Endothelial cell of umbilical vein (primary cell): Measurements from ENCODE around the gene SCN7A. TPM values are rescaled to one million over a fixed set of nuclear protein-coding genes. Genes with fewer than 3 reads are reported as not detected.

Experiments
- BruUV-seq: library from RNA; stranded (reverse); fragments of 400-500 nt; replicated peaks from 2 replicates; lab custom pipeline; 2021; lab: Mats Ljungman, UMichigan
- CTCF ChIA-PET: fragments of 300-600, 350-600 bp; sonication (Branson Sonifier 250); formaldehyde crosslinking; loops from one replicate; lab custom pipeline; 2021; ENCODE audit warnings: antibody characterized with exemption, inconsistent platforms; lab: Charles Lee
- POLR2A ChIA-PET: fragments of 300-600, 350-600 bp; sonication (Branson Sonifier 250); formaldehyde crosslinking; loops from one replicate; lab custom pipeline; 2021; ENCODE audit warnings: antibody characterized with exemption, inconsistent platforms; lab: Charles Lee
- DNase-seq: peaks from one replicate; pipeline ENCODE4 v3.0.0-alpha.2; 2011; ENCODE audit warnings: low read depth, low spot score
- FAIRE-seq: peaks from 2 replicates; lab custom pipeline; 2011; peaks lifted over from hg19 to GRCh38; lab: Jason Lieb, UNC
- H2AFZ ChIP-seq: 2 replicates; pipeline ENCODE4 v1.6.0; 2012; ENCODE audit warnings: low read depth, low read length, control low read depth, inconsistent platforms
- H3K27ac ChIP-seq: 2 replicates; pipeline ENCODE4 v1.5.1; 2011; ENCODE audit warnings: low read depth, mild to moderate bottlenecking, control low read depth, low read length, moderate library complexity; ENCODE audit not compliant: insufficient read depth
- H3K27me3 ChIP-seq, 2 experiments: 2 replicates each; pipeline versions ENCODE4 v1.6.0 to v1.6.1; 2011; ENCODE audit warnings: low read length in 2 of 2, mixed read lengths in 1 of 2; ENCODE audit not compliant: control insufficient read depth in 2 of 2, insufficient read depth in 2 of 2
- H3K36me3 ChIP-seq, 2 experiments: 2 replicates in 1 of 2; 3 replicates in 1 of 2; pipeline ENCODE4 v1.5.1; 2011; ENCODE audit warnings: low read length in 2 of 2, mild to moderate bottlenecking in 1 of 2, moderate library complexity in 1 of 2; ENCODE audit not compliant: control insufficient read depth in 2 of 2, insufficient read depth in 2 of 2; ENCODE audit errors: extremely low read depth in 1 of 2
- H3K4me1 ChIP-seq: 3 replicates; pipeline ENCODE4 v1.5.1; 2011; ENCODE audit warnings: mild to moderate bottlenecking, low read length; ENCODE audit not compliant: control insufficient read depth, insufficient read depth; ENCODE audit errors: extremely low read depth
- H3K4me2 ChIP-seq: 2 replicates; pipeline ENCODE4 v1.6.1; 2011; ENCODE audit warnings: low read length, control low read depth, mixed read lengths; ENCODE audit not compliant: insufficient read depth
- H3K4me3 ChIP-seq, 3 experiments: fragments of 200-600 bp in 1 of 3; sonication (generic), shearing (Covaris generic) in 1 of 3; replicated peaks in 1 of 3; 2 replicates each; pipeline ENCODE4 v1.5.1; 2011 to 2016; ENCODE audit warnings: control low read depth in 3 of 3, low read length in 3 of 3, mild to moderate bottlenecking in 2 of 3, inconsistent platforms in 1 of 3, low read depth in 1 of 3, moderate library complexity in 1 of 3; ENCODE audit not compliant: insufficient read depth in 1 of 3
- H3K79me2 ChIP-seq: 2 replicates; pipeline ENCODE4 v1.6.0; 2012; ENCODE audit warnings: low read length, inconsistent platforms; ENCODE audit not compliant: control insufficient read depth, insufficient read depth
- H3K9ac ChIP-seq: replicated peaks from 2 replicates; pipeline ENCODE3; 2011; ENCODE audit warnings: low read length, control low read depth; ENCODE audit not compliant: insufficient read depth; ENCODE audit errors: extremely low read depth
- H3K9me1 ChIP-seq: replicated peaks from 3 replicates; pipeline ENCODE4 v1.6.0; 2011; ENCODE audit warnings: mild to moderate bottlenecking, low read length; ENCODE audit not compliant: control insufficient read depth, insufficient read depth; ENCODE audit errors: extremely low read depth
- H3K9me3 ChIP-seq: replicated peaks from 2 replicates; pipeline ENCODE4 v1.5.1; 2012; ENCODE audit warnings: low read length, inconsistent platforms; ENCODE audit not compliant: control insufficient read depth, insufficient read depth
- H4K20me1 ChIP-seq: replicated peaks from 2 replicates; pipeline ENCODE3; 2011; ENCODE audit warnings: mild to moderate bottlenecking, low read length; ENCODE audit not compliant: control insufficient read depth, insufficient read depth; ENCODE audit errors: extremely low read depth
- EZH2 ChIP-seq: IDR thresholded peaks from 2 replicates; pipeline ENCODE4 v1.6.1; 2012; ENCODE audit warnings: borderline replicate concordance, low read depth, mild to moderate bottlenecking, moderate library complexity, low read length, inconsistent platforms; ENCODE audit not compliant: severe bottlenecking
- FOS ChIP-seq: IDR thresholded peaks from 2 replicates; pipeline ENCODE4 v1.6.1; 2011; ENCODE audit warnings: mild to moderate bottlenecking, low read length, moderate library complexity, borderline replicate concordance; ENCODE audit not compliant: insufficient read depth
- GATA2 ChIP-seq: IDR thresholded peaks from 2 replicates; pipeline ENCODE4 v1.7.0; 2011; ENCODE audit warnings: low read depth, mild to moderate bottlenecking, moderate library complexity, mixed read lengths, low read length; ENCODE audit not compliant: insufficient read length, insufficient read depth
- POLR2AphosphoS5 ChIP-seq: IDR thresholded peaks from 2 replicates; pipeline ENCODE4 v1.6.1; 2012; ENCODE audit warnings: low read depth, mild to moderate bottlenecking, control low read depth, low read length, moderate library complexity; ENCODE audit not compliant: insufficient read depth
- dilution Hi-C: fragments of 300-500 bp; cut with MboI; formaldehyde crosslinking; loops from one replicate; pipeline ENCODE4 v1.15.0; 2019; ENCODE audit warnings: low sequenced_read_pairs; ENCODE audit not compliant: extremely low pct_ligation_motif_present
- intact Hi-C: fragments of 100-400 bp; cut with micrococcal nuclease; formaldehyde crosslinking; loops from one replicate; pipeline ENCODE4 v1.10.0; 2022
- polyA plus RNA-seq, 4 experiments: library from polyadenylated mRNA; depleted of rRNA in 3 of 4; stranded (reverse) in 3 of 4; unstranded in 1 of 4; fragments of >200 nt; gene quantifications; 2 replicates each; pipeline versions ENCODE4 v1.2.1 to v1.2.3, GENCODE V29; 2011 to 2012; ENCODE audit warnings: missing spikeins in 1 of 4
- total RNA-seq: library from RNA; stranded (reverse); gene quantifications from 2 replicates; pipeline ENCODE4 v1.2.3, GENCODE V29; 2021
- TF ChIP-seq, protein P1 (sequence below), 2 donors: IDR thresholded peaks; 1 replicate in 1 of 2; 2 replicates in 1 of 2; pipeline ENCODE4 v1.5.1; 2011; ENCODE audit warnings: low read length in 2 of 2, mild to moderate bottlenecking in 2 of 2, moderate library complexity in 2 of 2, control low read depth in 1 of 2, inconsistent platforms in 1 of 2, low read depth in 1 of 2; ENCODE audit not compliant: insufficient read depth in 1 of 2; ENCODE audit errors: extremely low read depth in 1 of 2
- TF ChIP-seq, protein P2 (sequence below): IDR thresholded peaks from 2 replicates; pipeline ENCODE4 v1.6.1; 2011; ENCODE audit not compliant: insufficient read depth, insufficient read length

SCN7A gene
- total and polyA plus RNA-seq, 2 donors (not counting 3 experiments of a cell fraction or from before 2014, with no cell fraction given): not detected

DNA sequence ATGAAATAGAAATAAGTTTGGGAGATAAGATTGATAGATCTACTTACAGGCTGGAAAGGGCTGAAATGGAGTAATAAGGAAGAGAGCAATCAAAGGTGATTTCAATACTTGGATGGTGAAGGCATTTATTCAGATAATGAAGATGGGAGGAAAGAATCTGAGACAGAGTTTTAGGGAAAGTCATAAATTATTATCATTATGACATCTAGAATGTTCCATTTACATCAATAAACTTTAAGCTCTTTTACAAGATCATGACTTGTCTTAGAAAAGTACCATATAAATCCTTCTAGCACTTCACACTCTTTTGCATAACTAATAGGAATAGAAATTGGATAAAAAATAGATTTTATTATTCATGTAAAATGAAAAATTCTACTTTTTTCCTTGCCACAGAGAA lies 120.5 kb downstream of the SCN7A start:
- H3K27me3 ChIP-seq: peaks cover 2 to 3% of the 10 kb centered on the region in 2 experiments
- no peak overlapping the region for H2AFZ ChIP-seq
- FAIRE-seq (no peak), DNase-seq (no peak)
- TF ChIP-seq EZH2 (no peak), POLR2AphosphoS5 (no peak)
- TF ChIP-seq, protein P1, sequence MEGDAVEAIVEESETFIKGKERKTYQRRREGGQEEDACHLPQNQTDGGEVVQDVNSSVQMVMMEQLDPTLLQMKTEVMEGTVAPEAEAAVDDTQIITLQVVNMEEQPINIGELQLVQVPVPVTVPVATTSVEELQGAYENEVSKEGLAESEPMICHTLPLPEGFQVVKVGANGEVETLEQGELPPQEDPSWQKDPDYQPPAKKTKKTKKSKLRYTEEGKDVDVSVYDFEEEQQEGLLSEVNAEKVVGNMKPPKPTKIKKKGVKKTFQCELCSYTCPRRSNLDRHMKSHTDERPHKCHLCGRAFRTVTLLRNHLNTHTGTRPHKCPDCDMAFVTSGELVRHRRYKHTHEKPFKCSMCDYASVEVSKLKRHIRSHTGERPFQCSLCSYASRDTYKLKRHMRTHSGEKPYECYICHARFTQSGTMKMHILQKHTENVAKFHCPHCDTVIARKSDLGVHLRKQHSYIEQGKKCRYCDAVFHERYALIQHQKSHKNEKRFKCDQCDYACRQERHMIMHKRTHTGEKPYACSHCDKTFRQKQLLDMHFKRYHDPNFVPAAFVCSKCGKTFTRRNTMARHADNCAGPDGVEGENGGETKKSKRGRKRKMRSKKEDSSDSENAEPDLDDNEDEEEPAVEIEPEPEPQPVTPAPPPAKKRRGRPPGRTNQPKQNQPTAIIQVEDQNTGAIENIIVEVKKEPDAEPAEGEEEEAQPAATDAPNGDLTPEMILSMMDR (IDR thresholded peaks at IDR 0.05; ENCODE audit: extremely low read depth in 1 of 2, insufficient read depth in 1 of 2, low read depth in 1 of 2, low read length in 2 of 2): no peak
- H3K9ac ChIP-seq: no peak overlapping the region
- ChIA-PET CTCF (interaction anchor here (4.4 kb wide), 1 partner anchor 13 kb away, joined by 28 read pairs; no protein-coding TSS in a partner anchor), POLR2A (no interaction called here)
- H3K79me2 ChIP-seq: no peaks in the 10 kb centered on the region
- H3K4me1 ChIP-seq: peaks cover 10% of the 10 kb centered on the region
- H3K4me2 ChIP-seq: no peak overlapping the region
- H3K4me3 ChIP-seq: no peak overlapping the region
- H4K20me1 ChIP-seq: no peaks in the 10 kb centered on the region
- no peak overlapping the region for H3K27ac ChIP-seq
- H3K9me1 ChIP-seq: no peaks in the 10 kb centered on the region
- no peaks in the 10 kb centered on the region for H3K36me3 ChIP-seq
- dilution Hi-C loops: no loop called here
- H3K9me3 ChIP-seq: no peaks in the 10 kb centered on the region
- no TSS peak for BruUV-seq
- intact Hi-C loops: no loop called here

DNA sequence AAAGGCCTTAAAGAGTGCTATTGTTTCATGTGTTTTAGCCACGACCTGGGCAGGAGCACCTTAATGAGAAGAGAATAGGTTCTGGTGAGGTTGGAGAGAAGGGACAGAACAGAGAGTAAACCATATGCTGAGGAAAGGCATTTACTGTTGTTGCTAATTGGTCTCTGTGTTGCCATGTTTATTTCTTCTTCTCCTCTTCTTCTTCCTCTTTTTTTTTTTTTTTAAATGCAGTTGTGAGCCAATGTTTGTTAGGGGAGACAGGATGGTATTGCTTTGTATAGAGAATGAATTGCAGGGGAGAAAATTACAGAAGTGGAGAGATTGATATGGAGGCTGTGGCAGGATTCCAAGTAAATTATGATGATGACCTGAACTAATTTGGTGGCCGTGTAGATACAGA lies 120.9 kb downstream of the SCN7A start:
- H3K9me1 ChIP-seq: no peaks in the 10 kb centered on the region
- no peak overlapping the region for H3K27ac ChIP-seq
- no peak overlapping the region for H3K9ac ChIP-seq
- no peaks in the 10 kb centered on the region for H3K79me2 ChIP-seq
- ChIA-PET CTCF (interaction anchor here (4.4 kb wide), 1 partner anchor 12 kb away, joined by 28 read pairs; no protein-coding TSS in a partner anchor), POLR2A (no interaction called here)
- dilution Hi-C loops (no loop called here), intact Hi-C loops (no loop called here)
- no peaks in the 10 kb centered on the region for H3K9me3 ChIP-seq
- FAIRE-seq (no peak), DNase-seq (no peak)
- H3K4me3 ChIP-seq: no peak overlapping the region
- no peaks in the 10 kb centered on the region for H4K20me1 ChIP-seq
- TF ChIP-seq, protein P1 (IDR thresholded peaks at IDR 0.05; ENCODE audit: extremely low read depth in 1 of 2, insufficient read depth in 1 of 2, low read depth in 1 of 2, low read length in 2 of 2): no peak
- no peak for TF ChIP-seq EZH2
- TF ChIP-seq FOS: no peak
- TF ChIP-seq, protein P2, sequence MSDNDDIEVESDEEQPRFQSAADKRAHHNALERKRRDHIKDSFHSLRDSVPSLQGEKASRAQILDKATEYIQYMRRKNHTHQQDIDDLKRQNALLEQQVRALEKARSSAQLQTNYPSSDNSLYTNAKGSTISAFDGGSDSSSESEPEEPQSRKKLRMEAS: no peak
- no peak for TF ChIP-seq GATA2
- no peaks in the 10 kb centered on the region for H3K36me3 ChIP-seq
- H2AFZ ChIP-seq: no peak overlapping the region
- no peak overlapping the region for H3K4me2 ChIP-seq
- H3K4me1 ChIP-seq: peaks cover 10% of the 10 kb centered on the region
- H3K27me3 ChIP-seq: peaks cover 2% of the 10 kb centered on the region in 2 experiments
- BruUV-seq: no TSS peak
